Measurements from ENCODE around the gene GATD1.

DNA sequence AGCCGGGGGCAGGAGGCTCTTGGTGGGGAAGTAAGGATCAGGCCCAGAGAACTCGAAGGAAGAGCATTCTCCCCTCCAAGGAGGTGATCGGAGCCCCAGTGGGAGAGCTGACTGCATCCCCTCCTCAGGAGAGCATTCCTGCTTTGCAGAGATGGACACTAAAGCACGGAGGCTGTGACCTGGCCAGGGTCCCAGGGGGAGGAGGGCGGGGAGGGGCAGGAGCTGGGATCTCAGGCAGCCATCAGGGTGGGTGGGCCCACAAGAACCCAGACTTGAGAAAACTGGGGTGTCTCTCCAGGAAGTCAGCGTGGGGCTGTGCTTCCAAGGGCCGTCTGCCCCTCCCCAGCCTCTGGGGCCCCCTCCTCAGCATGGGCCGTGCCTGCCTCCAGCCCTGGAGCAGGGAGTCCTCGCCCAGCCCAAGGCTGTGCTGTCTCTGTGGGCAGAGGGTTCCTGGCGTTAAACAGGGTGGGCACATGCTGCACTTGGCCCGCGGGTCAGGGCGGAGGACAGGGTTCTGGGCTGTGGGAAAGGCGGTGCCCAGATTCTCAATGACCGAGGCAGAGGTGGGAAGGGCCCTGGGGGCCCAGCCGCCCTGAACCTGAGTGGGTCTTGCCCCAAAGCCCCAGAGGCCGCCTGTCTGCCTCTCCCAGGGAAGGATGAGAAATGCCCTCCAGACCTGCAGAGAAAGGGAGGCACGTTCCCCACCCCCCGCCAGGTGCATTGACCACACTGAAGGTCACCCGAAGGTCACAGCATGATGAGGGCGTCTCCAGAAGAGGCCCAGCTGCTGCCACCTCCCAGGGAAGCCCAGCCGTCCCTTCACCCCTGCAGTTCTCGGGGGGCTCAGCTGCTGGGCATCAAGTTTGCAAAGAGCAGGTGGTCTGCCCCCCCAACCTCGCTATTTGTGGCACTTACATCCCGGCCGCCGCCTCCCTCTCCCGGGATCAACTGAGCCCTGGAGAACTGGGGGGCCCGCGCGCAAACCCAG lies 12.0 kb upstream of the GATD1 start:
- TF ChIP-seq CTCF (conservative IDR thresholded peaks at IDR 0.05) (no peak), ZFX (IDR thresholded peaks at IDR 0.05) (no peak)

Data from C4-2B (cell line).